HepG2 (cell line): ENCODE data around the gene DND1. TPM values are rescaled to one million over a fixed set of nuclear protein-coding genes. Genes with fewer than 3 reads are reported as not detected.

ENCODE experiments used
- ATAC-seq: fragments of 200-7000 bp; cut with Tn5 transposase; 3 replicates; pipeline ENCODE4 v1.9.1; 2020; ENCODE audit warnings: mild to moderate bottlenecking, moderate library complexity
- BruUV-seq: library from RNA; stranded (reverse); fragments of 400-500 nt; replicated peaks from 2 replicates; lab custom pipeline; 2021; lab: Mats Ljungman, UMichigan
- CTCF ChIA-PET: fragments of 300-600 bp; formaldehyde crosslinking; extraction: SDS; loops from one replicate; lab custom pipeline; 2021; ENCODE audit warnings: low total read pairs, inconsistent platforms, low intra/inter-chr PET ratio; lab: Yijun Ruan, JAX
- POLR2A ChIA-PET: fragments of 350-600 bp; sonication (Branson Sonifier 250); formaldehyde crosslinking; loops from one replicate; lab custom pipeline; 2020; ENCODE audit warnings: antibody characterized with exemption, inconsistent platforms; lab: Yijun Ruan, JAX
- DNase-seq: peaks from one replicate; pipeline ENCODE4 v3.0.0-alpha.2; 2015; ENCODE audit warnings: low spot score
- FAIRE-seq: peaks from 3 replicates; lab custom pipeline; 2011; peaks lifted over from hg19 to GRCh38; lab: Jason Lieb, UNC
- H2AFZ ChIP-seq: one replicate; pipeline ENCODE4 v1.6.1; 2011; ENCODE audit warnings: low read length, inconsistent platforms
- H3K27ac ChIP-seq: fragments of 300-600 bp; 3 replicates; pipeline ENCODE4 v1.8.0; 2011; ENCODE audit warnings: mixed run types, mild to moderate bottlenecking, mixed read lengths, low read length, inconsistent platforms; ENCODE audit not compliant: insufficient read depth; ENCODE audit errors: extremely low read length
- H3K27me3 ChIP-seq, 2 experiments: fragments of 200-600 bp in 1 of 2; 2 replicates in 1 of 2; 3 replicates in 1 of 2; pipeline versions ENCODE4 v1.6.0 to v1.8.0; 2011; ENCODE audit warnings: low read length in 2 of 2, mild to moderate bottlenecking in 2 of 2, moderate library complexity in 2 of 2, inconsistent platforms in 1 of 2; ENCODE audit not compliant: insufficient read depth in 2 of 2, control insufficient read depth in 1 of 2
- H3K36me3 ChIP-seq, 2 experiments: fragments of 200-600 bp in 1 of 2; replicated peaks in 1 of 2; 2 replicates in 1 of 2; 3 replicates in 1 of 2; pipeline versions ENCODE4 v1.5.1 to v1.8.0; 2011; ENCODE audit warnings: low read length in 2 of 2, inconsistent platforms in 1 of 2; ENCODE audit not compliant: insufficient read depth in 2 of 2, control insufficient read depth in 1 of 2
- H3K4me1 ChIP-seq: 2 replicates; pipeline ENCODE4 v1.5.1; 2012; ENCODE audit warnings: low read length, inconsistent platforms; ENCODE audit not compliant: insufficient read depth
- H3K4me2 ChIP-seq: 2 replicates; pipeline ENCODE4 v1.6.0; 2011; ENCODE audit warnings: low read depth, low read length, inconsistent platforms
- H3K4me3 ChIP-seq, 3 experiments: fragments of 200-600 bp in 1 of 3; sonication (generic), shearing (Covaris generic) in 1 of 3; replicated peaks in 1 of 3; 2 replicates each; pipeline ENCODE4 v1.5.1; 2011 to 2016; ENCODE audit warnings: low read length in 3 of 3, inconsistent platforms in 2 of 3, low read depth in 2 of 3, mild to moderate bottlenecking in 2 of 3, control low read depth in 1 of 3, mixed read lengths in 1 of 3; ENCODE audit not compliant: insufficient read depth in 1 of 3
- H3K79me2 ChIP-seq: one replicate; pipeline ENCODE4 v1.6.1; 2011; ENCODE audit warnings: low read length, inconsistent platforms; ENCODE audit not compliant: insufficient read depth
- H3K9ac ChIP-seq: 2 replicates; pipeline ENCODE4 v1.6.0; 2011; ENCODE audit warnings: mild to moderate bottlenecking, low read depth, low read length, inconsistent platforms; ENCODE audit not compliant: insufficient read depth
- H3K9me3 ChIP-seq: 2 replicates; pipeline ENCODE4 v1.5.1; 2012; ENCODE audit warnings: mild to moderate bottlenecking, low read length
- H4K20me1 ChIP-seq: 2 replicates; pipeline ENCODE4 v1.6.0; 2011; ENCODE audit warnings: inconsistent platforms, mild to moderate bottlenecking, low read length, moderate library complexity; ENCODE audit not compliant: insufficient read depth
- CREM ChIP-seq, 2 experiments: sonication (generic) in 1 of 2; formaldehyde crosslinking in 1 of 2; IDR thresholded peaks; 2 replicates each; pipeline versions ENCODE4 v1.4.0 to v1.6.1; 2016 to 2020; ENCODE audit warnings: antibody characterized with exemption in 1 of 2, mild to moderate bottlenecking in 1 of 2, missing genetic modification reagents in 1 of 2
- ELF4 ChIP-seq: sonication (generic); formaldehyde crosslinking; IDR thresholded peaks from 2 replicates; pipeline ENCODE4 v1.5.0; 2020; ENCODE audit warnings: missing genetic modification reagents, mild to moderate bottlenecking, moderate library complexity, borderline replicate concordance
- KLF11 ChIP-seq: IDR thresholded peaks from 2 replicates; pipeline ENCODE4 v1.6.1; 2016; ENCODE audit warnings: missing compliant biosample characterization
- MATR3 ChIP-seq: sonication (generic); formaldehyde crosslinking; IDR thresholded peaks from 2 replicates; pipeline ENCODE4 v1.4.0; 2020; ENCODE audit warnings: missing genetic modification reagents
- MED8 ChIP-seq: sonication (generic); formaldehyde crosslinking; IDR thresholded peaks from 2 replicates; pipeline ENCODE4 v1.8.1; 2023; ENCODE audit warnings: mild to moderate bottlenecking, missing genetic modification reagents; ENCODE audit not compliant: insufficient replicate concordance
- PAF1 ChIP-seq: IDR thresholded peaks from 2 replicates; pipeline ENCODE4 v1.6.1; 2016; ENCODE audit warnings: missing genetic modification reagents, missing compliant biosample characterization
- POLR2AphosphoS5 ChIP-seq: IDR thresholded peaks from 2 replicates; pipeline ENCODE4 v1.6.1; 2012; ENCODE audit warnings: low read depth, low read length
- RFX3 ChIP-seq: IDR thresholded peaks from 2 replicates; pipeline ENCODE4 v1.6.1; 2016; ENCODE audit warnings: missing biosample characterization, missing genetic modification reagents
- TAF1 ChIP-seq: sonication (generic); formaldehyde crosslinking; IDR thresholded peaks from 2 replicates; pipeline ENCODE4 v1.4.0; 2020; ENCODE audit warnings: missing genetic modification reagents
- TMF1 ChIP-seq: sonication (generic); formaldehyde crosslinking; IDR thresholded peaks from 2 replicates; pipeline ENCODE4 v1.8.1; 2022; ENCODE audit warnings: low read depth, missing genetic modification reagents
- ZNF550 ChIP-seq: sonication (generic); formaldehyde crosslinking; IDR thresholded peaks from 2 replicates; pipeline ENCODE4 v1.4.0; 2020; ENCODE audit warnings: mild to moderate bottlenecking, missing genetic modification reagents, borderline replicate concordance
- ZNF607 ChIP-seq: sonication (generic); formaldehyde crosslinking; IDR thresholded peaks from 2 replicates; pipeline ENCODE4 v1.5.1; 2020; ENCODE audit warnings: missing genetic modification reagents, mild to moderate bottlenecking, borderline replicate concordance
- ZNF616 ChIP-seq: sonication (generic); formaldehyde crosslinking; IDR thresholded peaks from 2 replicates; pipeline ENCODE4 v1.5.0; 2020; ENCODE audit warnings: low read depth, mild to moderate bottlenecking, missing genetic modification reagents
- ZNF841 ChIP-seq: sonication (generic); formaldehyde crosslinking; IDR thresholded peaks from 2 replicates; pipeline ENCODE4 v1.8.1; 2023; ENCODE audit warnings: missing genetic modification reagents, borderline replicate concordance
- ZSCAN30 ChIP-seq: sonication (generic); formaldehyde crosslinking; IDR thresholded peaks from 2 replicates; pipeline ENCODE4 v1.5.0; 2020; ENCODE audit warnings: mild to moderate bottlenecking, missing genetic modification reagents
- whole genome bisulfite sequencing: methylation state at CpG from one replicate; pipeline ENCODE4 v1.1.6; 2017; ENCODE audit warnings: low lambda C conversion rate; 5-methylcytosine and 5-hydroxymethylcytosine counted together
- in situ Hi-C: cut with HindIII; loops from 2 replicates; pipeline ENCODE4 v1.10.0; 2017; ENCODE audit warnings: low pct_unique_long_range_greater_than_20kb; ENCODE audit not compliant: extremely low pct_ligation_motif_present
- intact Hi-C: fragments of 100-400 bp; cut with micrococcal nuclease; formaldehyde crosslinking; loops from one replicate; pipeline ENCODE4 v1.10.0; 2022; ENCODE audit not compliant: unreplicated experiment
- polyA plus RNA-seq, 8 experiments: library from polyadenylated mRNA; depleted of rRNA in 3 of 8; stranded (reverse) in 7 of 8; unstranded in 1 of 8; fragments of >200 nt; fragmentation: Illumina TruSeq in 4 of 8; extraction: Trizol in 4 of 8; gene quantifications; 2 replicates each; pipeline versions ENCODE4 v1.2.1 to v1.2.3, GENCODE V29; 2011 to 2016; ENCODE audit warnings: low read depth in 4 of 8, missing spikeins in 1 of 8, mixed read lengths in 1 of 8; ENCODE audit not compliant: insufficient read depth in 1 of 8
- total RNA-seq, 5 experiments: library from RNA; depleted of rRNA; stranded (reverse); fragments of >200 nt; fragmentation: Illumina TruSeq; extraction: Trizol; gene quantifications; 2 replicates each; pipeline ENCODE4 v1.2.3, GENCODE V29; 2016; ENCODE audit warnings: low read depth in 1 of 5
- TF ChIP-seq, protein P1 (sequence below): IDR thresholded peaks from 2 replicates; pipeline ENCODE4 v1.6.1; 2018; ENCODE audit warnings: missing genetic modification reagents, mild to moderate bottlenecking, missing compliant biosample characterization

Gene DND1
- total and polyA plus RNA-seq, 2 of the 13 experiments (the other 11 are each of a cell fraction or from before 2014, with no cell fraction given): 0.48 to 0.55 TPM

- TF ChIP-seq POLR2AphosphoS5 (0 out of 2 replicates have a peak, but pooled peaks have one; percentile 22), KLF11 (CRISPR knock-in tag) (no peak), PAF1 (CRISPR knock-in tag) (0 out of 2 replicates have a peak, but pooled peaks have one; percentile 48), ZNF616 (CRISPR knock-in tag) (no peak)
- TF ChIP-seq, all 625 proteins: peak for 2
- ATAC-seq (no peak), FAIRE-seq (no peak), DNase-seq (no peak)
- intact Hi-C loops: no loop called here
- in situ Hi-C loops: no loop called here
- Histone ChIP-seq H3K27me3 (no peaks in the 10 kb centered on the region; a peak in 1 of 5 replicates), H3K4me2 (no peak overlapping the region), H3K4me1 (peaks cover 24% of the 10 kb centered on the region), H3K9ac (no peak overlapping the region), H3K36me3 (peaks cover 10 to 33% of the 10 kb centered on the region in 2 experiments), H3K27ac (no peak overlapping the region), H3K4me3 (no peak overlapping the region), H4K20me1 (no peaks in the 10 kb centered on the region), H3K79me2 (peaks cover 1% of the 10 kb centered on the region), H2AFZ (no peak overlapping the region), H3K9me3 (no peaks in the 10 kb centered on the region)
- CTCF ChIA-PET: no interaction called here
- WGBS: 90% methylated on average over 4 of the region's 4 CpGs
- POLR2A ChIA-PET: interaction anchor here (0.7 to 2.2 kb wide), 3 partner anchors 8 to 150 kb away, joined by 3 to 9 read pairs (median 3); partner anchors contain the start of genes HARS1, HARS2, SRA1 and ZMAT2
- no TSS peak for BruUV-seq
Observed at GRCh38 chr5:140707812-140708211, 34.4 kb upstream of the DND1 start.

DNA sequence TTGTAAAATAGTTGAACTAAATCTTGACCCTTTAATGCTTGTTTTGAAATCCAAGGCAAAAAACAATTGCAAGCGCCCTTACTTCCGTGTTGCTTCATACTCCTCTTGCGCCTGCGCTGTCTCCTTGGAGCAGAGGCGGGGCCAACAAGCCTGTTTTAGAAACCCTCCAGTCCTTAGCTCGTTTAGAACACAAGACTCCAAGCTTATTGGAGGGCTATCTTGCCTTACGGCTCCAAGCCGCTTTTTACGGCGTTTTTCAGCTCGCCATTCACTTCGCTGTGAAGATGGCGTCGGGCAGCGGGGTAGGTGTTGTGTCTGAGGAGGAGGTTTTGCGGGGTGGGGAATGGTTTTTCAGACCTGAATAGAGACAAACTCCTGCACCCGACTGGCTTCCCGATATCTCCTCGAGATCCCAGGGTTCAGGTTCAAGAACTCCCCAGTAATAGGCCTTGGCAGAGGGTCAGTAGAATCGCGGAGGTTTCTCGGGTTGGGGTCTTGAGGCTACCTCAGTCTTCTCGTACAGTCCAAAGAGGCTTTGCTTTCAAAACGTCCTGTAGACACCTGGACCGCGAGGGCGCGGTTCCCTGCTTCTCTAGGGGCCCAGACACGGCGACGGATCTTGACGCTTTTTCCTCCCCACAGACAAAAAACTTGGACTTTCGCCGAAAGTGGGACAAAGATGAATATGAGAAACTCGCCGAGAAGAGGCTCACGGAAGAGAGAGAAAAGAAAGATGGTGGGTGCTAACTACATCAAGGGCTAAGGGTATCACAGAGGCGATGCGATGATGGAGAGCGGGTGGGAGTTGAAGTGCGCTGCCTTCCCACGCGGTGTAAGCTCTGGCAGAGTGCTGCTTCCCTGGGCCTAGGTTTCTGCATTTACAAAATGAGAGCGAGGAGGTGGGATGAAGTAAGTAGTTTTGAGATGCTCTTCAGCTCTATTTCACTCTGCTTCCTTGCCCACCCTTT lies 27.1 kb upstream of the DND1 start, which contains the start of gene ZMAT2:
Gene ZMAT2 (plus strand): TSS at position 271 of the 968 bp plus-strand sequence. CDS start 14 bp downstream, at position 285.
- 6% methylated on average over 43 of the region's 44 CpGs for WGBS
- peak within 1 kb of the TSS; percentile 90 for H3K9ac ChIP-seq
- H3K9me3 ChIP-seq: no peaks in the 10 kb centered on the region
- ATAC-seq: peak; percentile 97
- peak within 1 kb of the TSS; percentile 71 to 94 (median 82) for H3K4me3 ChIP-seq
- H3K27ac ChIP-seq: peak within 1 kb of the TSS; percentile 71
- TSS peak; percentile 60 for BruUV-seq
- intact Hi-C loops: loop anchor here (1.0 kb wide), 1 partner anchor 11 kb away; no protein-coding TSS in a partner anchor
- peak; percentile 97 for DNase-seq
- peaks cover 25% of the 10 kb centered on the region for H3K79me2 ChIP-seq
- FAIRE-seq: peak; percentile 98
- POLR2A ChIA-PET: interaction anchor here (0.5 to 2.4 kb wide), 14 partner anchors 8 to 299 kb away, joined by 3 to 44 read pairs (median 6); partner anchors contain the start of genes ANKHD1, EIF4EBP3, HARS1 and HARS2
- H3K36me3 ChIP-seq: peaks cover 27 to 76% of the 10 kb centered on the region in 2 experiments
- H3K27me3 ChIP-seq: no peaks in the 10 kb centered on the region; a peak in 1 of 5 replicates
- peak within 1 kb of the TSS; percentile 87 for H3K4me2 ChIP-seq
- H4K20me1 ChIP-seq: no peaks in the 10 kb centered on the region
- in situ Hi-C loops: no loop called here
- CTCF ChIA-PET: no interaction called here
- H3K4me1 ChIP-seq: peaks cover 18% of the 10 kb centered on the region
- H2AFZ ChIP-seq: no peak within 1 kb of the TSS
- TF ChIP-seq TAF1 (CRISPR knock-in tag) (peak; percentile 93), ZSCAN30 (no peak), RFX3 (CRISPR knock-in tag) (peak; percentile 86), ZNF550 (0 out of 2 replicates have a peak, but pooled peaks have one; percentile 2), MED8 (CRISPR knock-in tag) (no peak), MATR3 (CRISPR knock-in tag) (no peak), ELF4 (CRISPR knock-in tag) (peak; percentile 77; the same call in 1 of the 2 replicates), ZNF607 (CRISPR knock-in tag) (no peak), TMF1 (0 out of 2 replicates have a peak, but pooled peaks have one; percentile 32), CREM (IDR thresholded peaks at IDR 0.05) (peak; percentile 86), CREM (CRISPR knock-in tag; IDR thresholded peaks at IDR 0.05) (no peak), ZNF841 (no peak)
- TF ChIP-seq, protein P1, sequence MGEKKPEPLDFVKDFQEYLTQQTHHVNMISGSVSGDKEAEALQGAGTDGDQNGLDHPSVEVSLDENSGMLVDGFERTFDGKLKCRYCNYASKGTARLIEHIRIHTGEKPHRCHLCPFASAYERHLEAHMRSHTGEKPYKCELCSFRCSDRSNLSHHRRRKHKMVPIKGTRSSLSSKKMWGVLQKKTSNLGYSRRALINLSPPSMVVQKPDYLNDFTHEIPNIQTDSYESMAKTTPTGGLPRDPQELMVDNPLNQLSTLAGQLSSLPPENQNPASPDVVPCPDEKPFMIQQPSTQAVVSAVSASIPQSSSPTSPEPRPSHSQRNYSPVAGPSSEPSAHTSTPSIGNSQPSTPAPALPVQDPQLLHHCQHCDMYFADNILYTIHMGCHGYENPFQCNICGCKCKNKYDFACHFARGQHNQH (CRISPR knock-in tag): peak; percentile 64; the same call in 1 of the 2 replicates
